K562 (cell line): ENCODE results near the gene CTXN1. TPM values are rescaled to one million over a fixed set of nuclear protein-coding genes. Genes with fewer than 3 reads are reported as not detected.

Source experiments
- CAMTA2 ChIP-seq: fragments of 250-450 bp; sonication (Bioruptor Pico); conservative IDR thresholded peaks from 2 replicates; pipeline ENCODE4 v1.5.1; 2022
- CXXC5 ChIP-seq: fragments of 250-450 bp; sonication (Bioruptor Pico); IDR thresholded peaks from 2 replicates; pipeline ENCODE4 v1.8.0; 2022; ENCODE audit warnings: inconsistent platforms, mild to moderate bottlenecking, moderate library complexity
- MBD2 ChIP-seq: sonication (generic); IDR thresholded peaks from 2 replicates; pipeline ENCODE4 v1.6.1; 2016; ENCODE audit warnings: low read depth, borderline replicate concordance
- MTA2 ChIP-seq: fragments of 450-650 bp; IDR thresholded peaks from 2 replicates; pipeline ENCODE4 v1.6.1; 2016; ENCODE audit warnings: low read depth
- POLR2AphosphoS5 ChIP-seq: IDR thresholded peaks from 2 replicates; pipeline ENCODE4 v1.6.1; 2011; ENCODE audit warnings: mild to moderate bottlenecking, low read depth, low read length, moderate library complexity; ENCODE audit not compliant: control insufficient read depth, insufficient read depth
- POLR3A ChIP-seq: IDR thresholded peaks from 2 replicates; pipeline ENCODE4 v1.6.1; 2011; ENCODE audit warnings: borderline replicate concordance, mild to moderate bottlenecking, moderate library complexity; ENCODE audit not compliant: insufficient read length, insufficient read depth; ENCODE audit errors: extremely low read depth
- PTBP1 ChIP-seq: fragments of 200-400 bp; formaldehyde crosslinking; IDR thresholded peaks from 2 replicates; pipeline ENCODE4 v1.6.1; 2017; ENCODE audit warnings: low read depth, low read length
- RBM14 ChIP-seq: fragments of 200-400 bp; formaldehyde crosslinking; IDR thresholded peaks from 2 replicates; pipeline ENCODE4 v1.6.1; 2018; ENCODE audit warnings: low read depth, mild to moderate bottlenecking, low read length, moderate library complexity, borderline replicate concordance; ENCODE audit not compliant: insufficient read depth
- RREB1 ChIP-seq: fragments of 250-450 bp; sonication (Bioruptor Pico); IDR thresholded peaks from 2 replicates; pipeline ENCODE4 v1.4.0; 2020
- SIN3A ChIP-seq, 2 experiments: fragments of 150-350 bp in 1 of 2; IDR thresholded peaks; 2 replicates each; pipeline ENCODE4 v1.6.1; 2011 to 2016; ENCODE audit warnings: borderline replicate concordance in 2 of 2, low read depth in 2 of 2, low read length in 2 of 2, mild to moderate bottlenecking in 2 of 2, moderate library complexity in 2 of 2; ENCODE audit not compliant: control insufficient read depth in 1 of 2
- SRSF7 ChIP-seq: fragments of 200-400 bp; formaldehyde crosslinking; optimal IDR thresholded peaks from 2 replicates; pipeline ENCODE3; 2017; ENCODE audit warnings: mild to moderate bottlenecking, low read depth, low read length
- TGIF2 ChIP-seq: sonication (generic); formaldehyde crosslinking; IDR thresholded peaks from 2 replicates; pipeline ENCODE4 v1.8.1; 2022; ENCODE audit warnings: mild to moderate bottlenecking, missing genetic modification reagents, moderate library complexity
- ZBTB5 ChIP-seq: fragments of 450-650 bp; IDR thresholded peaks from 2 replicates; pipeline ENCODE4 v1.6.1; 2017; ENCODE audit warnings: antibody characterized with exemption
- ZBTB8A ChIP-seq: fragments of 450-650 bp; IDR thresholded peaks from 2 replicates; pipeline ENCODE4 v1.6.1; 2018; ENCODE audit warnings: mild to moderate bottlenecking, moderate library complexity; ENCODE audit not compliant: partially characterized antibody
- ZC3H4 ChIP-seq: sonication (generic); formaldehyde crosslinking; IDR thresholded peaks from 2 replicates; pipeline ENCODE4 v1.9.0; 2021; ENCODE audit warnings: missing genetic modification reagents, borderline replicate concordance
- ZNF277 ChIP-seq: fragments of 250-450 bp; sonication (Bioruptor Pico); IDR thresholded peaks from 2 replicates; pipeline ENCODE4 v1.8.0; 2022; ENCODE audit warnings: inconsistent platforms, mild to moderate bottlenecking, moderate library complexity, borderline replicate concordance
- ZNF3 ChIP-seq: fragments of 250-450 bp; sonication (Bioruptor Pico); IDR thresholded peaks from 2 replicates; pipeline ENCODE4 v1.5.0; 2021; ENCODE audit warnings: mild to moderate bottlenecking, moderate library complexity
- ZNF696 ChIP-seq: fragments of 250-450 bp; sonication (Bioruptor Pico); conservative IDR thresholded peaks from 2 replicates; pipeline ENCODE4 v1.4.0; 2020; ENCODE audit warnings: mild to moderate bottlenecking, moderate library complexity
- ZNF75A ChIP-seq: fragments of 450-650 bp; formaldehyde crosslinking; IDR thresholded peaks from 2 replicates; pipeline ENCODE4 v1.4.0; 2020; ENCODE audit warnings: mild to moderate bottlenecking
- polyA plus RNA-seq, 8 experiments: library from polyadenylated mRNA; depleted of rRNA in 4 of 8; stranded (reverse) in 5 of 8; unstranded in 3 of 8; fragments of >200 nt; fragmentation: Nextera tagmentation in 2 of 8; fragmentation: Illumina TruSeq in 1 of 8; extraction: Ambion mirVana in 2 of 8; extraction: Trizol in 1 of 8; gene quantifications; 2 replicates each; pipeline versions ENCODE4 v1.2.1 to v1.2.3, GENCODE V29; 2011 to 2014; ENCODE audit warnings: inconsistent platforms in 1 of 8, missing spikeins in 1 of 8
- total RNA-seq, 7 experiments: library from RNA; depleted of rRNA in 6 of 7; stranded (reverse); fragments of >200 nt in 6 of 7; fragmentation: Illumina TruSeq in 2 of 7; extraction: Trizol in 2 of 7; gene quantifications; 2 replicates each; pipeline versions ENCODE4 v1.2.1 to v1.2.3, GENCODE V29; 2011 to 2021; ENCODE audit warnings: low replicate concordance in 1 of 7

Gene CTXN1
- total and polyA plus RNA-seq, 9 of the 15 experiments (the other 6 are each of a cell fraction or from before 2014, with no cell fraction given), result 0.15 to 37.4 (median 1.8) TPM; not detected in 2

- 0 out of 2 replicates have a peak, but pooled peaks have one; percentile 74 for TF ChIP-seq RREB1 (CRISPR knock-in tag)
- no peak for TF ChIP-seq ZNF696
- no peak for TF ChIP-seq ZNF3 (CRISPR knock-in tag)
- TF ChIP-seq SIN3A (IDR thresholded peaks at IDR 0.05; ENCODE audit: borderline replicate concordance in 2 of 2, control insufficient read depth in 1 of 2, low read depth in 2 of 2, low read length in 2 of 2), result peak; percentile 93 to 96; a peak in 3 of 4 replicates
- TF ChIP-seq CAMTA2 (CRISPR knock-in tag), result no peak
- no peak for TF ChIP-seq ZC3H4 (CRISPR knock-in tag)
- no peak for TF ChIP-seq ZNF75A (CRISPR knock-in tag)
- TF ChIP-seq TGIF2 (CRISPR knock-in tag), result no peak
- TF ChIP-seq PTBP1, result no peak
- TF ChIP-seq RBM14, result no peak
- peak; percentile 71 for TF ChIP-seq POLR2AphosphoS5
- TF ChIP-seq ZBTB5, result no peak
- TF ChIP-seq POLR3A, result no peak
- no peak for TF ChIP-seq ZNF277 (CRISPR knock-in tag)
- TF ChIP-seq MTA2, result no peak
- peak; percentile 87 for TF ChIP-seq CXXC5 (CRISPR knock-in tag)
- no peak for TF ChIP-seq ZBTB8A
- peak; percentile 90 for TF ChIP-seq MBD2
- TF ChIP-seq SRSF7, result no peak
Observed at GRCh38 chr19:7943444-7944176, 17.7 kb upstream of the CTXN1 start, which contains the start of gene TIMM44 (continued).
